GM19035 (cell line): ENCODE measurements around the gene MYMK.

Experiments
- ATAC-seq: cut with Tn5 transposase; IDR thresholded peaks from one replicate; pipeline ENCODE4 v1.9.1; 2021; ENCODE audit not compliant: unreplicated experiment

Gene MYMK

GRCh38 chr9:133519693-133520092, 5.1 kb downstream of the MYMK start:
- no peak for ATAC-seq

- ATAC-seq = no peak
Measured at GRCh38 chr9:133518706-133519449, 5.9 kb downstream of the MYMK start.

- ATAC-seq = no peak
Measured at GRCh38 chr9:133518200-133518599, 6.6 kb downstream of the MYMK start.

GRCh38 chr9:133517711-133518110, 7.0 kb downstream of the MYMK start:
- ATAC-seq = no peak

GRCh38 chr9:133516961-133517350, 7.8 kb downstream of the MYMK start:
- no peak for ATAC-seq

GRCh38 chr9:133516256-133516960, 8.4 kb downstream of the MYMK start:
- no peak for ATAC-seq

- ATAC-seq = no peak
Measured at GRCh38 chr9:133515615-133516255, 9.0 kb downstream of the MYMK start.

GRCh38 chr9:133515240-133515610, 9.5 kb downstream of the MYMK start:
- no peak for ATAC-seq

GRCh38 chr9:133514460-133515239, 10.1 kb downstream of the MYMK start:
- ATAC-seq = no peak

- no peak for ATAC-seq
Measured at GRCh38 chr9:133513214-133514100, 11.3 kb downstream of the MYMK start.

GRCh38 chr9:133512253-133513213, 12.2 kb downstream of the MYMK start:
- ATAC-seq = no peak

- no peak for ATAC-seq
Measured at GRCh38 chr9:133511607-133512006, 13.2 kb downstream of the MYMK start.

GRCh38 chr9:133510926-133511505, 13.7 kb downstream of the MYMK start:
- no peak for ATAC-seq

GRCh38 chr9:133509179-133510083, 15.3 kb downstream of the MYMK start:
- no peak for ATAC-seq

GRCh38 chr9:133508046-133508445, 16.7 kb downstream of the MYMK start:
- ATAC-seq = no peak

- ATAC-seq = no peak
Measured at GRCh38 chr9:133507246-133507965, 17.4 kb downstream of the MYMK start.

GRCh38 chr9:133506653-133507038, 18.1 kb downstream of the MYMK start:
- no peak for ATAC-seq
